ENCODE measurements around the gene KCNH4.

The KCNH4 gene

GRCh38 chr17:42124256-42124655, 56.7 kb downstream of the KCNH4 start:
- no peaks in the 10 kb centered on the region for H3K9me3 ChIP-seq (ENCODE audit: control insufficient read depth, insufficient read depth, low read length)
- H3K4me1 ChIP-seq (ENCODE audit: control insufficient read depth, low read length) = peaks cover 15% of the 10 kb centered on the region
- H3K27me3 ChIP-seq (ENCODE audit: control insufficient read depth, low read length) = no peaks in the 10 kb centered on the region
- H3F3A ChIP-seq (ENCODE audit: control insufficient read depth, insufficient read depth) = peaks cover 2% of the 10 kb centered on the region; the same call in 1 of the 2 replicates
- no peak overlapping the region for H3K27ac ChIP-seq (ENCODE audit: low read depth, low read length)
- no peaks in the 10 kb centered on the region for H3K9me2 ChIP-seq (replicated peaks; ENCODE audit: control insufficient read depth, low read length)
- TF ChIP-seq, protein P1, sequence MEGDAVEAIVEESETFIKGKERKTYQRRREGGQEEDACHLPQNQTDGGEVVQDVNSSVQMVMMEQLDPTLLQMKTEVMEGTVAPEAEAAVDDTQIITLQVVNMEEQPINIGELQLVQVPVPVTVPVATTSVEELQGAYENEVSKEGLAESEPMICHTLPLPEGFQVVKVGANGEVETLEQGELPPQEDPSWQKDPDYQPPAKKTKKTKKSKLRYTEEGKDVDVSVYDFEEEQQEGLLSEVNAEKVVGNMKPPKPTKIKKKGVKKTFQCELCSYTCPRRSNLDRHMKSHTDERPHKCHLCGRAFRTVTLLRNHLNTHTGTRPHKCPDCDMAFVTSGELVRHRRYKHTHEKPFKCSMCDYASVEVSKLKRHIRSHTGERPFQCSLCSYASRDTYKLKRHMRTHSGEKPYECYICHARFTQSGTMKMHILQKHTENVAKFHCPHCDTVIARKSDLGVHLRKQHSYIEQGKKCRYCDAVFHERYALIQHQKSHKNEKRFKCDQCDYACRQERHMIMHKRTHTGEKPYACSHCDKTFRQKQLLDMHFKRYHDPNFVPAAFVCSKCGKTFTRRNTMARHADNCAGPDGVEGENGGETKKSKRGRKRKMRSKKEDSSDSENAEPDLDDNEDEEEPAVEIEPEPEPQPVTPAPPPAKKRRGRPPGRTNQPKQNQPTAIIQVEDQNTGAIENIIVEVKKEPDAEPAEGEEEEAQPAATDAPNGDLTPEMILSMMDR (IDR thresholded peaks at IDR 0.05; ENCODE audit: low read depth, low read length, poor library complexity, severe bottlenecking) = no peak
- no peak for TF ChIP-seq EZH2phosphoT487 (IDR thresholded peaks at IDR 0.05; ENCODE audit: borderline replicate concordance, low read length)
- no peak overlapping the region for H3K4me2 ChIP-seq (ENCODE audit: low read length)
- no peaks in the 10 kb centered on the region for H4K20me1 ChIP-seq (ENCODE audit: control insufficient read depth, insufficient read depth, low read depth, low read length)
- H3K36me3 ChIP-seq (ENCODE audit: control insufficient read depth, low read length) = peaks cover 50% of the 10 kb centered on the region
- no peak overlapping the region for H3K4me3 ChIP-seq (ENCODE audit: low read length)
- H3K79me2 ChIP-seq (ENCODE audit: control insufficient read depth, low read length) = peaks cover 6% of the 10 kb centered on the region

DNA sequence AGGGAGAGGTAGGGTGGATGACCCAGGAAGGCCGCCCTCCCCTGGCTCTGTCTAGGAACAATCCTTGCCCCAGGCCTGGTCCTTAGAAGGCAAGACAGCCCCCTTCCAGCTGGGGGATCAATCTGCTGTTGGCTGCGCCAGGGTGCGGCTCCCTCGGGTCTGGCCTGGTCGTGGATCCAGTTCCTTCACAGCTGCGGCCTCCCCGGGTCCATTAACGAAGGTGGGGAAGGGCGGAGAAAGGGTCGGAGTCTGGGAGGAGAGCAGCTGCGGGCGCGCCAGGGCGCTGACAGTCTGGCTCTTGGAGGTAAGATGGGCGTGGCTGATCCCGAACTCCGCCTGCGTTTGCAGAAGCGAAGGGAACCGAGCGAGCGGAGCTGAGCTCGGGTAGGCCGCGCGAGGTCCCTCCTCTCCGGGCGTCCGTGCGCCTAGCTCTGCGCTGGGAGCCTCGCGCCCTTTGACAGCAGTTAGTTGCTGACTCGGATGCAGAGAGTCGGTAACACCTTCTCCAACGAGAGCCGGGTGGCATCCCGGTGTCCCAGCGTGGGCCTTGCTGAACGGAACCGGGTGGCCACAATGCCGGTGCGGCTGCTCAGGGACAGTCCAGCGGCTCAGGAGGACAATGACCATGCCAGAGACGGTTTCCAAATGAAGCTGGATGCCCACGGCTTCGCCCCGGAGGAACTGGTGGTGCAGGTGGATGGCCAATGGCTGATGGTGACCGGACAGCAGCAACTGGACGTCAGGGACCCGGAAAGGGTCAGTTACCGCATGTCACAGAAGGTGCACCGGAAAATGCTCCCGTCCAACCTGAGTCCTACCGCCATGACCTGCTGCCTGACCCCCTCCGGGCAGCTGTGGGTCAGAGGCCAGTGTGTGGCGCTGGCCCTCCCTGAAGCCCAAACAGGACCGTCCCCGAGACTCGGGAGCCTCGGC, 58.3 kb downstream of the KCNH4 start, which contains the start of gene HSPB9:
TSS of gene HSPB9 (plus strand) at position 434 of the 933 bp plus-strand sequence. CDS start at position 481, 47 bp downstream.
- Histone ChIP-seq H3K27me3 (ENCODE audit: control insufficient read depth, low read length) (no peaks in the 10 kb centered on the region), H3K27ac (ENCODE audit: low read depth, low read length) (no peak within 1 kb of the TSS), H3K36me3 (ENCODE audit: control insufficient read depth, low read length) (peaks cover 49% of the 10 kb centered on the region), H3K4me2 (ENCODE audit: low read length) (no peak within 1 kb of the TSS), H3K9me2 (replicated peaks; ENCODE audit: control insufficient read depth, low read length) (no peaks in the 10 kb centered on the region), H4K20me1 (ENCODE audit: control insufficient read depth, insufficient read depth, low read depth, low read length) (no peaks in the 10 kb centered on the region), H3F3A (ENCODE audit: control insufficient read depth, insufficient read depth) (peaks cover 2% of the 10 kb centered on the region; the same call in 1 of the 2 replicates), H3K9me3 (ENCODE audit: control insufficient read depth, insufficient read depth, low read length) (no peaks in the 10 kb centered on the region), H3K79me2 (ENCODE audit: control insufficient read depth, low read length) (peaks cover 6% of the 10 kb centered on the region), H3K4me3 (ENCODE audit: low read length) (no peak within 1 kb of the TSS), H3K4me1 (ENCODE audit: control insufficient read depth, low read length) (peaks cover 20% of the 10 kb centered on the region)
- TF ChIP-seq, protein P1 (IDR thresholded peaks at IDR 0.05; ENCODE audit: low read depth, low read length, poor library complexity, severe bottlenecking) = no peak
- TF ChIP-seq EZH2phosphoT487 (IDR thresholded peaks at IDR 0.05; ENCODE audit: borderline replicate concordance, low read length) = no peak

DNA sequence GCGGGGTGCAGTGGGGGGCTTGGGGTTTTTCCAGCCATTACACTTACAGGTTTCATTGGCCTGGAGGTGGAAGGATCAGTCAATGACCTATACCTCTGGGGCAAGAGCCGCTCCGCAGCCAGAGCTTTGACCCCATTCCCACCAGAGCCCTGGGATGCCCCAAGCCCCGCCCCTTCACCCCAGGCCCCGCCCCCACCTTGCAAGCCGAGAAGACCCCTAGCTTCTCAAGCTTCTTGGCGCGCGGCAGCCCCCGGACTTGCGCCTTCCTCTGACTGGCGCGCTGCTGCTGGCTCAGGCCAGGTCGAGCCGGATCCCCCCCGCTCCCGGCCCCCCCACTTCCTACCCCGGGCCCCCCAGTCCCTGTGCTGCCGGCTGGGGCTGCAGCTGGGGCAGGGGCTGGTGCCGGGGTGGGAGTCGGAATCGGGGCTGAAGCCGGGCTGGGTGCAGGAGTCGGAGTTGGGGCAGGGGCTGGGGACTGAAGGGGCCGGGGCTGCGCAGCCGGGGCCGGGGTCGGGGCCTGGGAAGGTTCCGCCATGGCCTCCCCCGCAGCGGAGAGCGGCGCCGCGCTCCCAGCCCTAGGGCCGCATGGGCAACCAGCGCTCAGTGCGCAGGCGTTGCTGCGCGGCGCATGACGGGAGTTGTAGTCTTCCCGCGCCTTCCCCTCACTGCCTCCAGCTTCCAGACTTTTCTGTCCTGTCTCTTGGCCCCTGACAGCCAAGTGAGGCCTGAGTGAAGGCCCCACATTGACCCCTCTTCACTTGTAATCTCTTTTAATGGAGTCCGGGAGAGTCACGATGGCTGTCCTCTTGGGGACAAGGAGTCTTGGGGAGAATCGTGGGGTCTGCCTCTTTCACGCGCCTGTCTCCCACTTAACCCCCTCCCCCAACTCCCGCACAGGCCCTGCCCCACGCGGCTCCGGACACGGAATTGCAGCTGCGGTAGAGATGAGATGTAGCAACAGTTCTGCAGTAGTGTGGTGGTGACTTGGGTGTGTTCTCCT, 59.9 kb downstream of the KCNH4 start, which contains the start of gene KAT2A:
TSS of gene KAT2A (minus strand) at position 598 of the 1,000 bp plus-strand sequence. CDS start at position 535, 63 bp downstream.
- H3K4me2 ChIP-seq (ENCODE audit: low read length) = peak within 1 kb of the TSS; percentile 90
- no peaks in the 10 kb centered on the region for H3K9me2 ChIP-seq (replicated peaks; ENCODE audit: control insufficient read depth, low read length)
- peak within 1 kb of the TSS; percentile 23; the same call in 1 of the 2 replicates for H3K27ac ChIP-seq (ENCODE audit: low read depth, low read length)
- TF ChIP-seq, protein P1 (IDR thresholded peaks at IDR 0.05; ENCODE audit: low read depth, low read length, poor library complexity, severe bottlenecking) = no peak
- TF ChIP-seq EZH2phosphoT487 (IDR thresholded peaks at IDR 0.05; ENCODE audit: borderline replicate concordance, low read length) = no peak
- peaks cover 28% of the 10 kb centered on the region for H3K4me1 ChIP-seq (ENCODE audit: control insufficient read depth, low read length)
- H3K9me3 ChIP-seq (ENCODE audit: control insufficient read depth, insufficient read depth, low read length) = no peaks in the 10 kb centered on the region
- H3K79me2 ChIP-seq (ENCODE audit: control insufficient read depth, low read length) = peaks cover 6% of the 10 kb centered on the region
- no peaks in the 10 kb centered on the region for H3K27me3 ChIP-seq (ENCODE audit: control insufficient read depth, low read length)
- peaks cover 50% of the 10 kb centered on the region for H3K36me3 ChIP-seq (ENCODE audit: control insufficient read depth, low read length)
- H3K4me3 ChIP-seq (ENCODE audit: low read length) = peak within 1 kb of the TSS; percentile 82
- no peaks in the 10 kb centered on the region for H4K20me1 ChIP-seq (ENCODE audit: control insufficient read depth, insufficient read depth, low read depth, low read length)
- peaks cover 2% of the 10 kb centered on the region for H3F3A ChIP-seq (ENCODE audit: control insufficient read depth, insufficient read depth)

Data from DOHH2 (cell line).